Suprapubic skin (tissue), 4 donors: ENCODE data around the gene RPAP2. TPM values are rescaled to one million over a fixed set of nuclear protein-coding genes. Genes with fewer than 3 reads are reported as not detected.

Source experiments
- DNase-seq, 2 donors: peaks; one replicate each; pipeline ENCODE4 v3.0.0-alpha.2; 2019; ENCODE audit warnings: low spot score in 2 of 2
- H3K27ac ChIP-seq: fragments of 200-600 bp; sonication (generic); one replicate; pipeline ENCODE4 v1.5.1; 2019
- H3K27me3 ChIP-seq: fragments of 200-600 bp; sonication (generic); one replicate; pipeline ENCODE4 v1.5.1; 2019
- H3K36me3 ChIP-seq: fragments of 200-600 bp; sonication (generic); one replicate; pipeline ENCODE4 v1.5.1; 2019
- H3K4me1 ChIP-seq: fragments of 200-600 bp; sonication (generic); one replicate; pipeline ENCODE4 v1.5.1; 2019
- H3K4me3 ChIP-seq: fragments of 200-600 bp; sonication (generic); one replicate; pipeline ENCODE4 v1.5.1; 2019; ENCODE audit warnings: mild to moderate bottlenecking
- H3K9me3 ChIP-seq: fragments of 200-600 bp; sonication (generic); one replicate; pipeline ENCODE4 v1.5.1; 2019
- CTCF ChIP-seq, 2 donors: fragments of 200-600 bp in 1 of 2; fragments of 450-650 bp in 1 of 2; sonication (generic) in 1 of 2; IDR thresholded peaks; one replicate each; pipeline ENCODE4 v1.5.1; 2016 to 2019; ENCODE audit warnings: antibody characterized with exemption in 2 of 2, mild to moderate bottlenecking in 1 of 2, moderate library complexity in 1 of 2
- EP300 ChIP-seq: sonication (generic); formaldehyde crosslinking; IDR thresholded peaks from one replicate; pipeline ENCODE4 v1.6.1; 2017; ENCODE audit warnings: antibody characterized with exemption
- POLR2A ChIP-seq, 2 donors: fragments of 450-650 bp; IDR thresholded peaks; one replicate each; pipeline ENCODE4 v1.6.1; 2017; ENCODE audit warnings: antibody characterized with exemption in 2 of 2, mild to moderate bottlenecking in 2 of 2, moderate library complexity in 2 of 2
- POLR2AphosphoS5 ChIP-seq, 3 donors: sonication (generic); formaldehyde crosslinking; IDR thresholded peaks; one replicate each; pipeline ENCODE4 v1.6.1; 2017; ENCODE audit warnings: antibody characterized with exemption in 3 of 3
- WGBS: methylation state at CpG from one replicate; pipeline ENCODE4 v1.1.5; 2018; 5-methylcytosine and 5-hydroxymethylcytosine counted together
- total RNA-seq, 4 donors: library from RNA; depleted of rRNA; stranded (reverse); fragments of >200 nt; gene quantifications; one replicate each; pipeline ENCODE4 v1.1.0, GENCODE V29; 2016

The RPAP2 gene
- total RNA-seq, 4 donors from 2014 or later = 6.8 to 10.5 (median 9.0) TPM

GRCh38 chr1:92314024-92314423 lies 15.2 kb downstream of the RPAP2 start:
- WGBS = 100% methylated on average over 1 of the region's 1 CpG

GRCh38 chr1:92315766-92316599 lies 17.1 kb downstream of the RPAP2 start:
- H3K27ac ChIP-seq = no peak overlapping the region
- no peaks in the 10 kb centered on the region for H3K4me1 ChIP-seq
- WGBS = 80% methylated on average over 6 of the region's 6 CpGs
- TF ChIP-seq POLR2A (IDR thresholded peaks at IDR 0.05) (no peak), POLR2AphosphoS5 (IDR thresholded peaks at IDR 0.05) (no peak), CTCF (IDR thresholded peaks at IDR 0.05) (no peak), EP300 (no peak)
- no peak overlapping the region for H3K4me3 ChIP-seq
- DNase-seq = no peak
- H3K27me3 ChIP-seq = no peaks in the 10 kb centered on the region
- H3K9me3 ChIP-seq = no peaks in the 10 kb centered on the region
- H3K36me3 ChIP-seq = peaks cover 10% of the 10 kb centered on the region

More at GRCh38 chr1:92314024-92314423, 15.2 kb downstream of the RPAP2 start:
- H3K36me3 ChIP-seq = no peaks in the 10 kb centered on the region
- no peaks in the 10 kb centered on the region for H3K9me3 ChIP-seq
- H3K27ac ChIP-seq = no peak overlapping the region
- no peak overlapping the region for H3K4me3 ChIP-seq
- TF ChIP-seq CTCF (IDR thresholded peaks at IDR 0.05) (no peak), POLR2A (IDR thresholded peaks at IDR 0.05) (no peak), POLR2AphosphoS5 (IDR thresholded peaks at IDR 0.05) (no peak), EP300 (no peak)
- no peaks in the 10 kb centered on the region for H3K27me3 ChIP-seq
- DNase-seq = no peak
- H3K4me1 ChIP-seq = no peaks in the 10 kb centered on the region

- no peaks in the 10 kb centered on the region for H3K4me1 ChIP-seq
- peaks cover 20% of the 10 kb centered on the region for H3K36me3 ChIP-seq
- no peaks in the 10 kb centered on the region for H3K27me3 ChIP-seq
- no peak for TF ChIP-seq POLR2A (IDR thresholded peaks at IDR 0.05)
- H3K27ac ChIP-seq = no peak overlapping the region
- H3K9me3 ChIP-seq = no peaks in the 10 kb centered on the region
- 89% methylated on average over 3 of the region's 3 CpGs for WGBS
- no peak for DNase-seq
- no peak overlapping the region for H3K4me3 ChIP-seq
Measured at GRCh38 chr1:92317836-92318493, 19.1 kb downstream of the RPAP2 start.

GRCh38 chr1:92323473-92324453 lies 24.9 kb downstream of the RPAP2 start:
- Histone ChIP-seq H3K9me3 (peaks cover 9% of the 10 kb centered on the region), H3K36me3 (peaks cover 70% of the 10 kb centered on the region), H3K4me3 (no peak overlapping the region), H3K27ac (no peak overlapping the region), H3K4me1 (no peaks in the 10 kb centered on the region), H3K27me3 (no peaks in the 10 kb centered on the region)
- no peak for TF ChIP-seq POLR2A (IDR thresholded peaks at IDR 0.05)
- TF ChIP-seq EP300 = no peak
- no peak for TF ChIP-seq POLR2AphosphoS5 (IDR thresholded peaks at IDR 0.05)
- no peak for TF ChIP-seq CTCF (IDR thresholded peaks at IDR 0.05)
- 94% methylated on average over 7 of the region's 7 CpGs for WGBS
- no peak for DNase-seq

GRCh38 chr1:92324784-92325183 lies 25.9 kb downstream of the RPAP2 start:
- H3K27me3 ChIP-seq = no peaks in the 10 kb centered on the region
- no peak overlapping the region for H3K4me3 ChIP-seq
- DNase-seq = no peak
- H3K36me3 ChIP-seq = peaks cover 80% of the 10 kb centered on the region
- peaks cover 15% of the 10 kb centered on the region for H3K9me3 ChIP-seq
- no peak overlapping the region for H3K27ac ChIP-seq
- no peak for TF ChIP-seq POLR2AphosphoS5 (IDR thresholded peaks at IDR 0.05)
- no peak for TF ChIP-seq CTCF (IDR thresholded peaks at IDR 0.05)
- H3K4me1 ChIP-seq = no peaks in the 10 kb centered on the region
